Measurements from ENCODE around the gene FGFBP1. TPM values are rescaled to one million over a fixed set of nuclear protein-coding genes. Genes with fewer than 3 reads are reported as not detected.

The FGFBP1 gene
- total and polyA plus RNA-seq, 2 donors from 2014 or later = 1.2 to 6.9 TPM

GRCh38 chr4:15942283-15942682 is 3.7 kb upstream of the FGFBP1 start:
- no peak overlapping the region for H3K9ac ChIP-seq (ENCODE audit: low read length in 3 of 3)
- H3K4me1 ChIP-seq (ENCODE audit: control insufficient read depth in 2 of 3, insufficient read depth in 2 of 3, low read depth in 1 of 3, low read length in 3 of 3) = no peaks in the 10 kb centered on the region
- FAIRE-seq (no peak), DNase-seq (no peak)
- intact Hi-C loops (cut with DNase I) = no loop called here
- TF ChIP-seq, protein P1, sequence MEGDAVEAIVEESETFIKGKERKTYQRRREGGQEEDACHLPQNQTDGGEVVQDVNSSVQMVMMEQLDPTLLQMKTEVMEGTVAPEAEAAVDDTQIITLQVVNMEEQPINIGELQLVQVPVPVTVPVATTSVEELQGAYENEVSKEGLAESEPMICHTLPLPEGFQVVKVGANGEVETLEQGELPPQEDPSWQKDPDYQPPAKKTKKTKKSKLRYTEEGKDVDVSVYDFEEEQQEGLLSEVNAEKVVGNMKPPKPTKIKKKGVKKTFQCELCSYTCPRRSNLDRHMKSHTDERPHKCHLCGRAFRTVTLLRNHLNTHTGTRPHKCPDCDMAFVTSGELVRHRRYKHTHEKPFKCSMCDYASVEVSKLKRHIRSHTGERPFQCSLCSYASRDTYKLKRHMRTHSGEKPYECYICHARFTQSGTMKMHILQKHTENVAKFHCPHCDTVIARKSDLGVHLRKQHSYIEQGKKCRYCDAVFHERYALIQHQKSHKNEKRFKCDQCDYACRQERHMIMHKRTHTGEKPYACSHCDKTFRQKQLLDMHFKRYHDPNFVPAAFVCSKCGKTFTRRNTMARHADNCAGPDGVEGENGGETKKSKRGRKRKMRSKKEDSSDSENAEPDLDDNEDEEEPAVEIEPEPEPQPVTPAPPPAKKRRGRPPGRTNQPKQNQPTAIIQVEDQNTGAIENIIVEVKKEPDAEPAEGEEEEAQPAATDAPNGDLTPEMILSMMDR (IDR thresholded peaks at IDR 0.05; ENCODE audit: borderline replicate concordance, extremely low read depth, insufficient read depth) = no peak
- no peaks in the 10 kb centered on the region for H3K27me3 ChIP-seq (ENCODE audit: control insufficient read depth, insufficient read depth, low read length)
- no peaks in the 10 kb centered on the region for H3K36me3 ChIP-seq (ENCODE audit: control insufficient read depth in 2 of 3, insufficient read depth in 3 of 3, low read length in 3 of 3)
- no peak overlapping the region for H3K4me3 ChIP-seq (ENCODE audit: low read length in 3 of 3)
- no peaks in the 10 kb centered on the region for H3K9me3 ChIP-seq (ENCODE audit: control insufficient read depth in 2 of 3, insufficient read depth in 1 of 3, low read length in 3 of 3)
- H3K27ac ChIP-seq (ENCODE audit: low read depth in 2 of 2, low read length in 2 of 2) = no peak overlapping the region

GRCh38 chr4:15938182-15938581 is 358 bp downstream of the FGFBP1 start:
- no peak overlapping the region for H3K4me3 ChIP-seq (ENCODE audit: low read length in 3 of 3)
- DNase-seq (peak in 4 of 5 donors; percentile 26 to 90 (median 41)), FAIRE-seq (no peak)
- H3K4me1 ChIP-seq (ENCODE audit: control insufficient read depth in 2 of 3, insufficient read depth in 2 of 3, low read depth in 1 of 3, low read length in 3 of 3) = no peaks in the 10 kb centered on the region
- no peak overlapping the region for H3K9ac ChIP-seq (ENCODE audit: low read length in 3 of 3)
- no peaks in the 10 kb centered on the region for H3K9me3 ChIP-seq (ENCODE audit: control insufficient read depth in 2 of 3, insufficient read depth in 1 of 3, low read length in 3 of 3)
- H3K27ac ChIP-seq (ENCODE audit: low read depth in 2 of 2, low read length in 2 of 2) = no peak overlapping the region
- intact Hi-C loops (cut with DNase I) = no loop called here
- no peaks in the 10 kb centered on the region for H3K27me3 ChIP-seq (ENCODE audit: control insufficient read depth, insufficient read depth, low read length)
- H3K36me3 ChIP-seq (ENCODE audit: control insufficient read depth in 2 of 3, insufficient read depth in 3 of 3, low read length in 3 of 3) = no peaks in the 10 kb centered on the region
- TF ChIP-seq, protein P1 (IDR thresholded peaks at IDR 0.05; ENCODE audit: borderline replicate concordance, extremely low read depth, insufficient read depth) = no peak

GRCh38 chr4:15936495-15936894 is 2.0 kb downstream of the FGFBP1 start:
- H3K9me3 ChIP-seq (ENCODE audit: control insufficient read depth in 2 of 3, insufficient read depth in 1 of 3, low read length in 3 of 3) = no peaks in the 10 kb centered on the region
- no peak overlapping the region for H3K27ac ChIP-seq (ENCODE audit: low read depth in 2 of 2, low read length in 2 of 2)
- H3K27me3 ChIP-seq (ENCODE audit: control insufficient read depth, insufficient read depth, low read length) = no peaks in the 10 kb centered on the region
- H3K4me3 ChIP-seq (ENCODE audit: low read length in 3 of 3) = no peak overlapping the region
- FAIRE-seq (no peak), DNase-seq (no peak)
- no peaks in the 10 kb centered on the region for H3K4me1 ChIP-seq (ENCODE audit: control insufficient read depth in 2 of 3, insufficient read depth in 2 of 3, low read depth in 1 of 3, low read length in 3 of 3)
- TF ChIP-seq, protein P1 (IDR thresholded peaks at IDR 0.05; ENCODE audit: borderline replicate concordance, extremely low read depth, insufficient read depth) = no peak
- H3K9ac ChIP-seq (ENCODE audit: low read length in 3 of 3) = no peak overlapping the region
- intact Hi-C loops (cut with DNase I) = no loop called here
- no peaks in the 10 kb centered on the region for H3K36me3 ChIP-seq (ENCODE audit: control insufficient read depth in 2 of 3, insufficient read depth in 3 of 3, low read length in 3 of 3)

Data from kidney (tissue), 14 donors.